ENCODE data around the gene DNAJC2. TPM values are rescaled to one million over a fixed set of nuclear protein-coding genes. Genes with fewer than 3 reads are reported as not detected.

Gene DNAJC2
- total RNA-seq, 4 donors from 2014 or later: 13.2 to 28.1 (median 18.2) TPM

DNA sequence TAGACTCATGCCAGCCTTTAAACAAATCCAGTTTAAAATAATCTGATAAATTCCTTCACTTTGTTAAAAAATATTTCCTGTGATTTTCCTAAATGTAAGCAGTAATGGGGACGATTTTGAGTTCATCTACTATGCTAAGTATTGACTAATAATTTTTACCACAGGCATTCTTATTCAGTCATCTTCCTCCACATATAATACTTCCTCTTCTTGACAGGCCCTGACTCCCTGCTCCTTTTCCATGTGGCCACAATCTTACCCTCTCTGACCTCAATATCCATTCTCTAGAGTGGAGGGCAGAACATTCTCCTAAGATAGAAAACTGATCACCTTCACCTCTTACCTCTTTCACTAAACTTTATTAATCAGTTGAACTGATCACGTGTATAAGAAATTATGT is 7.8 kb downstream of the DNAJC2 start:
- TF ChIP-seq CTCF (IDR thresholded peaks at IDR 0.05): no peak
- TF ChIP-seq POLR2A (IDR thresholded peaks at IDR 0.05): no peak
- Histone ChIP-seq H3K9me3 (no peaks in the 10 kb centered on the region), H3K36me3 (peaks cover 20 to 31% of the 10 kb centered on the region in 2 donors), H3K4me1 (no peaks in the 10 kb centered on the region), H3K27ac (no peak overlapping the region), H3K4me3 (replicated peaks in 1 of 3) (no peak overlapping the region), H3K27me3 (no peaks in the 10 kb centered on the region)
- no peak for DNase-seq
- intact Hi-C loops (cut with DNase I): no loop called here
- WGBS, 2 donors: 90 to 94% methylated on average over 2 of the region's 2 CpGs

DNA sequence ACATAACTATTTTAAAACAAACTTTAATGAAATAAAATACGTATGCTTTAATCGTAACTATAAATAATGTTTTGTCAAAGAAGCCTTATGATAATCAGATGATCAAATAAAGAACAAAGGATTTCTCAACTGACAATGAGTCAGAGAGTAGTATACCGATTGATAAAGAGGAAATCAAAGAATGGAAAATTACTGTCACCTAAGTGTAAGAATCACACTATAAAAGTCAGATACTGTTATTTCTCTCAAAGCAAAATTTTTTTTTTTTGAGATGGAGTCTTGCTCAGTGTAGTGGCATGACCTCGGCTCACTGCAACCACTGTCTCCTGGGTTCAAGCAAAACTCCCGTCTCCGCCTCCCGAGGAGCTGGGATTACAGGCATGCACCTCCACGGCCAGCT is 18.8 kb downstream of the DNAJC2 start:
- H3K27me3 ChIP-seq: no peaks in the 10 kb centered on the region
- TF ChIP-seq POLR2A (IDR thresholded peaks at IDR 0.05) (no peak), CTCF (IDR thresholded peaks at IDR 0.05) (no peak)
- peaks cover 37 to 41% of the 10 kb centered on the region in 2 donors for H3K36me3 ChIP-seq
- H3K4me1 ChIP-seq: no peaks in the 10 kb centered on the region
- intact Hi-C loops (cut with DNase I): no loop called here
- 93 to 95% methylated on average over 8 of the region's 8 CpGs for WGBS, 2 donors
- no peak overlapping the region for H3K4me3 ChIP-seq (replicated peaks in 1 of 3)
- H3K9me3 ChIP-seq: no peaks in the 10 kb centered on the region
- no peak for DNase-seq
- H3K27ac ChIP-seq: no peak overlapping the region

DNA sequence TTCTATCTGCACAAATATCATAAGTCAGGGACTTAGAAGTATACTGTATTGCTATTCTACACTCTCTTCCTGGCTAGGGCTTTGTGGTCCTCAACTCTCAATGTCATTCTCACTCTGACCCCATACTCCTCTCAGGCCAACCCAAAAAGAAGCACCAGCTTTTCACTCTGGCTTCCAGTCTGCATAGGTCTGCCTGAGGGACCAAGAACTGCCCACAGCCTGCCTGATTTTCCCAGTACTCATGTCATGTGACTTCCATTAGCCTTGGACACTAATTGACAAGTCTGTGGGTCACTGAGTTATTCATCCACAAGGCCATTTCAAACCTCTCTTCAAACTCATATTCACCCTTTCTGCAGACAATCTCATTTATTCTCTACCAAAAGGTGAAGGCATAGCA is 27.6 kb downstream of the DNAJC2 start:
- intact Hi-C loops (cut with DNase I): no loop called here
- Histone ChIP-seq H3K27ac (no peak overlapping the region), H3K4me3 (replicated peaks in 1 of 3) (no peak overlapping the region), H3K9me3 (no peaks in the 10 kb centered on the region), H3K27me3 (no peaks in the 10 kb centered on the region), H3K4me1 (no peaks in the 10 kb centered on the region), H3K36me3 (peaks cover 75 to 85% of the 10 kb centered on the region in 2 donors)
- TF ChIP-seq POLR2A (IDR thresholded peaks at IDR 0.05) (no peak), CTCF (IDR thresholded peaks at IDR 0.05) (no peak)
- no peak for DNase-seq

DNA sequence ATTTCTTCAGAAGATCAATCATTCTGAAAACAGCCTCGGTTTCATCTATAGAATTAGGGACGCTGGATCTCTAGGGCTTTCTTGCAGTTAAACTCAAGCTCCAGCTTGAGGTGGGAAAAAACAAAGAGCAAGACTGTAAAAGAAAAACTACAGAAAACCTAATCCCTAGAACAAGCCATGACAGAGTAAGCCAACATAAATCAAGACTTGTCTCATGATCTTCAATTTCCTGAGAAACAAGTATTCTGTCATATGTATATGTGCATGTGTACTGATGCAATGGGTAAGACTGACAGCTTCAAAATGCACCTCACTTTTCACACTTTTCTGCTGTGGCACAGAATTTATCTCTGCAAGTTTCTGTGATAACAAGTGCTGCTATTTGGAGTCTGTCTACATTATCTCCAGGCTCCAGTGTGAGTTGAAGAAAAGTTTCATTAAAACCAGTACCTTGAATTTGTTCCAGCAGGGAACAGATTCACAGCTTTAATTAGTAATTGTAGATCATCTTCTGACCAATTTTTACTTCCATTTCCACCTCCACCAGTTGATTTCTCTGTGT is 28.1 kb downstream of the DNAJC2 start:
- DNase-seq: no peak
- Histone ChIP-seq H3K4me3 (replicated peaks in 1 of 3) (no peak overlapping the region), H3K4me1 (no peaks in the 10 kb centered on the region), H3K9me3 (no peaks in the 10 kb centered on the region), H3K36me3 (peaks cover 76 to 85% of the 10 kb centered on the region in 2 donors), H3K27me3 (no peaks in the 10 kb centered on the region), H3K27ac (no peak overlapping the region)
- TF ChIP-seq POLR2A (IDR thresholded peaks at IDR 0.05): no peak
- WGBS, 2 donors: 93 to 94% methylated on average over 2 of the region's 2 CpGs
- intact Hi-C loops (cut with DNase I): no loop called here

DNA sequence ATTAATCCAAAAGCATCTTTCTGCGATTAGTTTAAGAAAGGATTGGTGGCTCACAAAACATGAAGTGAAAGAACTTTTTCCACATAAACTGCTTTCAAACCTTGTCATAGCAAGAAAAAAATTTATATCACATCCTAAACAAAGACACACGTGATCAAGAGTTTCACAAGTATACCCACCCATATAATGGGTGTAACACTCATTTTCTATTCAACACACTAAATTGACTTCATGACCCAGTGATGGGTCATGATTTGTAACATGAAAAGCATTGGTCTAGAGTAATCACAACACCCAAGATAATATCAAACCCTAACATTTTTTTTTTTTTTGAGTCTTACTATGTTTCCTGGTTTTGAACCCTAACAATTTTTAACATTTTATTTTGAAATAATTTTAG is 29.7 kb downstream of the DNAJC2 start:
- Histone ChIP-seq H3K4me1 (no peaks in the 10 kb centered on the region), H3K27ac (no peak overlapping the region), H3K9me3 (no peaks in the 10 kb centered on the region), H3K36me3 (peaks cover 77 to 83% of the 10 kb centered on the region in 2 donors), H3K27me3 (no peaks in the 10 kb centered on the region), H3K4me3 (replicated peaks in 1 of 3) (no peak overlapping the region)
- intact Hi-C loops (cut with DNase I): no loop called here
- TF ChIP-seq POLR2A (IDR thresholded peaks at IDR 0.05) (no peak), CTCF (IDR thresholded peaks at IDR 0.05) (no peak)
- 83 to 88% methylated on average over 2 of the region's 2 CpGs for WGBS, 2 donors
- DNase-seq: no peak

Data from thyroid gland (tissue), 4 donors.